SU-DHL-6 (cell line): ENCODE data around the gene CENPB.

ENCODE experiments used
- H2AFZ ChIP-seq: fragments of 200-600 bp; sonication (generic); 2 replicates; pipeline ENCODE4 v1.6.1; 2014; ENCODE audit warnings: low read depth, mild to moderate bottlenecking, moderate library complexity, mixed read lengths, antibody characterized with exemption, low read length; ENCODE audit not compliant: severe bottlenecking
- H3F3A ChIP-seq: fragments of 200-600 bp; shearing (Covaris generic); 2 replicates; pipeline ENCODE4 v1.6.0; 2016; ENCODE audit warnings: antibody characterized with exemption, mild to moderate bottlenecking; ENCODE audit not compliant: insufficient read depth
- H3K27ac ChIP-seq: fragments of 200-600 bp; sonication (generic); 2 replicates; pipeline ENCODE4 v1.5.1; 2016; ENCODE audit warnings: low read depth, mild to moderate bottlenecking, low read length, moderate library complexity, mixed read lengths
- H3K27me3 ChIP-seq: fragments of 200-600 bp; sonication (generic), shearing (Covaris generic); 2 replicates; pipeline ENCODE4 v1.6.0; 2014; ENCODE audit warnings: mild to moderate bottlenecking, low read length
- H3K36me3 ChIP-seq: fragments of 200-600 bp; sonication (generic); 2 replicates; pipeline ENCODE4 v1.6.1; 2014; ENCODE audit warnings: mild to moderate bottlenecking, low read length, mixed read lengths
- H3K4me2 ChIP-seq: fragments of 300-600, 200-600 bp; shearing (Covaris generic), sonication (generic); 2 replicates; pipeline ENCODE4 v1.6.0; 2014; ENCODE audit warnings: low read length, low read depth, mild to moderate bottlenecking; ENCODE audit not compliant: poor library complexity, severe bottlenecking
- H3K4me3 ChIP-seq: fragments of 200-600 bp; sonication (generic); 2 replicates; pipeline ENCODE4 v1.5.1; 2014; ENCODE audit warnings: antibody characterized with exemption, low read length, mild to moderate bottlenecking, mixed read lengths; ENCODE audit not compliant: insufficient read depth, poor library complexity, severe bottlenecking
- H3K79me2 ChIP-seq: fragments of 200-600 bp; sonication (generic); 2 replicates; pipeline ENCODE4 v1.6.1; 2014; ENCODE audit warnings: mild to moderate bottlenecking, low read length, moderate library complexity; ENCODE audit not compliant: insufficient read depth
- H3K9ac ChIP-seq: fragments of 200-600 bp; sonication (generic); 2 replicates; pipeline ENCODE4 v1.7.0; 2014; ENCODE audit warnings: mild to moderate bottlenecking, low read length
- H3K9me2 ChIP-seq: fragments of 200-600 bp; sonication (generic); replicated peaks from 2 replicates; pipeline ENCODE4 v1.6.1; 2014; ENCODE audit warnings: low read length; ENCODE audit not compliant: insufficient read depth
- H3K9me3 ChIP-seq: fragments of 200-600 bp; sonication (generic); 2 replicates; pipeline ENCODE4 v1.6.1; 2014; ENCODE audit warnings: low read length, mixed read lengths; ENCODE audit not compliant: insufficient read depth
- H4K20me1 ChIP-seq: fragments of 200-600 bp; sonication (generic); 2 replicates; pipeline ENCODE4 v1.6.1; 2014; ENCODE audit warnings: low read depth, mild to moderate bottlenecking, antibody characterized with exemption, low read length, moderate library complexity, mixed read lengths
- EZH2phosphoT487 ChIP-seq: fragments of 200-600 bp; sonication (generic), shearing (Covaris generic); conservative IDR thresholded peaks from 2 replicates; pipeline ENCODE4 v1.6.1; 2018; ENCODE audit warnings: mild to moderate bottlenecking, antibody characterized with exemption, low read length, moderate library complexity, mixed read lengths
- TF ChIP-seq, protein P1 (sequence below): fragments of 200-600 bp; sonication (generic); IDR thresholded peaks from one replicate; pipeline ENCODE4 v1.5.1; 2017; ENCODE audit warnings: antibody characterized with exemption, mild to moderate bottlenecking, low read length, moderate library complexity; ENCODE audit not compliant: insufficient read depth, poor library complexity, severe bottlenecking

CENPB gene

DNA sequence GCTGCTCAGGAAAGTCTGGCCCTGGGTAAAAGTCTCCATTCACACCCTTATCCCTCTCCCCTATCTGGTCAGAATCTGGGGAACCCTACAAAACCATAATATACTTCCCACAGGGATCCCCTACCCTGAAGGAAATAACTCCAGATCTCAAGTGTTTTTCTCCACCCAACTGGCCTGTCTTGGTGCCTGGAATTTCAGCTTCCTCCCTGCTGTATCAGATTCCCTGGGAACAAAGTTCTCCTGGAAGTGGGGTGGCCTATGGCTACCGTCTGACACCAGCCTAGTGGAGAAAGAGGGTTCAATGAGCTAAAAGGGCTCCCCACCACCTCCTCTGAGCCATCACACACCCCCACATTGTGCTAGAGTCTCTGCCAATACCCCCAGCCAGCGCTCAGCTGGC, 39.1 kb downstream of the CENPB start:
- Histone ChIP-seq H3K4me2 (no peak overlapping the region), H3K9me3 (no peaks in the 10 kb centered on the region), H3F3A (no peaks in the 10 kb centered on the region), H3K9me2 (no peaks in the 10 kb centered on the region), H3K4me3 (no peak overlapping the region), H3K9ac (no peak overlapping the region), H4K20me1 (no peaks in the 10 kb centered on the region; the same call in 1 of the 2 replicates), H3K27ac (no peak overlapping the region), H2AFZ (no peak overlapping the region), H3K79me2 (no peaks in the 10 kb centered on the region), H3K36me3 (no peaks in the 10 kb centered on the region), H3K27me3 (no peaks in the 10 kb centered on the region)
- no peak for TF ChIP-seq EZH2phosphoT487
- TF ChIP-seq, protein P1, sequence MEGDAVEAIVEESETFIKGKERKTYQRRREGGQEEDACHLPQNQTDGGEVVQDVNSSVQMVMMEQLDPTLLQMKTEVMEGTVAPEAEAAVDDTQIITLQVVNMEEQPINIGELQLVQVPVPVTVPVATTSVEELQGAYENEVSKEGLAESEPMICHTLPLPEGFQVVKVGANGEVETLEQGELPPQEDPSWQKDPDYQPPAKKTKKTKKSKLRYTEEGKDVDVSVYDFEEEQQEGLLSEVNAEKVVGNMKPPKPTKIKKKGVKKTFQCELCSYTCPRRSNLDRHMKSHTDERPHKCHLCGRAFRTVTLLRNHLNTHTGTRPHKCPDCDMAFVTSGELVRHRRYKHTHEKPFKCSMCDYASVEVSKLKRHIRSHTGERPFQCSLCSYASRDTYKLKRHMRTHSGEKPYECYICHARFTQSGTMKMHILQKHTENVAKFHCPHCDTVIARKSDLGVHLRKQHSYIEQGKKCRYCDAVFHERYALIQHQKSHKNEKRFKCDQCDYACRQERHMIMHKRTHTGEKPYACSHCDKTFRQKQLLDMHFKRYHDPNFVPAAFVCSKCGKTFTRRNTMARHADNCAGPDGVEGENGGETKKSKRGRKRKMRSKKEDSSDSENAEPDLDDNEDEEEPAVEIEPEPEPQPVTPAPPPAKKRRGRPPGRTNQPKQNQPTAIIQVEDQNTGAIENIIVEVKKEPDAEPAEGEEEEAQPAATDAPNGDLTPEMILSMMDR = no peak

DNA sequence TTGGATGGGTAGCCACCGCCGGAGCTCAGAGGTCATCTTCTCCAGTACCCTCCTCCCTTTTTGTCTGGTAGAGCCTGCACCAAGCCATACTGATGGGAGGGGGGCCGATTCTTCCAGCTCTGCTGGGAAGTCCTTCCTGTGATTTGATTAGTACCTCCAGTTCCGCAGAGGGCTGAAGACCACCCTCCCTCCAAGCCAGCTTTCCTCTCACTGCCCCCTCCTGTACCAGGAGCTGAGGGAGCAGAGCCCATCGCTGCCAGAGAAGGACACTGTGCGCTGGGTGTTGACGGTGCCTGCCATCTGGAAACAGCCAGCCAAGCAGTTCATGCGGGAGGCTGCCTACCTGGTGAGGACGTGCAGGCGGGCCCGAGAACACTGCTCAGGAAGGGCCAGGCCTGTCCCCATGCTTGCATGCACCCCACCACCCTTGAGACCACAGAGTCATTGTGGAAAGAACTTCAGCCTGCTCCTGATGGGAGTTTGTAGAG, 40.8 kb downstream of the CENPB start:
- no peak overlapping the region for H3K4me3 ChIP-seq
- H3K9ac ChIP-seq = no peak overlapping the region

DNA sequence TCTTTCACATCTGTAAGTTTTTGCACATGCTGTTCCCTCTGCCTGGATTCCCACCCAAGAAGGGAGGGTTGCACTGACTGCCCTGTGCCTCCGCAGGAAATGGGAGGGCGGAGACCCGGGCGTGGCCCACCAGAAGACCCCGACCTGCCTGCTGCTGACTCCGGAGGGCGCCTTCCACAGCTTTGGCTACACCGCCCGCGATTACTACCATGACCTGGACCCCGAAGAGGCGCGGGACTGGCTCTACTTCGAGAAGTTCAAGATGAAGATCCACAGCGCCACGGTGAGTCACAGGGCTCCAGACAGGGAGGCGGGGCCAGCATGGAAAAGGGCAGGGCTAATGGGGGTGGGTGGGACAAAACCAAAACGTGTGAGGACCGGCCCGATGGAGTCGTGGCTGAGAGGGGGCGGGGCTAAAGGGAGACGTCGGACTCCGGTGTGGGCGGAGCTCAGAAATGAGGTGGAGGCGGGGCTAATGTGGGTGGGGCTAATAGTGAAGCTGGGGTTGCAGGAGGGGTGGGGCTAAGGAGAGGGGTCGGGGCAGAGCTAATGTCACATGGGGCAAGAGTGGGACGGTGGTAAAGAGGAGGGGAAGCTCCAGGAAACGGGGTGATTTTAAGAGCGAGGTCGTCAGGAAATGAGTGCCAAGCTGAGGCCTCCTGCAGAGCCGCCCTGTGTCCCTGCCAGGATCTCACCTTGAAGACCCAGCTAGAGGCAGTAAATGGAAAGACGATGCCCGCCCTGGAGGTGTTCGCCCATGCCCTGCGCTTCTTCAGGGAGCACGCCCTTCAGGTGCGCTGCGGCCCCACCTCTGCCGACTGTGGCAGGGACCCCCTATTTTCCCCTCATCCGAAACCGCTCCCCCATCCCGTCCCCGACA, 41.5 kb downstream of the CENPB start:
- Histone ChIP-seq H3K36me3 (no peaks in the 10 kb centered on the region), H3K9ac (no peak overlapping the region), H2AFZ (no peak overlapping the region), H3K27ac (no peak overlapping the region), H3K4me2 (no peak overlapping the region), H3K9me2 (no peaks in the 10 kb centered on the region), H3K9me3 (no peaks in the 10 kb centered on the region), H4K20me1 (no peaks in the 10 kb centered on the region), H3F3A (no peaks in the 10 kb centered on the region), H3K27me3 (no peaks in the 10 kb centered on the region), H3K4me3 (no peak overlapping the region), H3K79me2 (no peaks in the 10 kb centered on the region)
- TF ChIP-seq EZH2phosphoT487 = no peak
- TF ChIP-seq, protein P1 = no peak

More for the DNA sequence above, 40.8 kb downstream of the CENPB start:
- H3K4me2 ChIP-seq = no peak overlapping the region
- no peaks in the 10 kb centered on the region for H3F3A ChIP-seq
- no peaks in the 10 kb centered on the region for H4K20me1 ChIP-seq
- H3K36me3 ChIP-seq = no peaks in the 10 kb centered on the region
- no peak overlapping the region for H2AFZ ChIP-seq
- H3K27me3 ChIP-seq = no peaks in the 10 kb centered on the region
- H3K27ac ChIP-seq = no peak overlapping the region
- H3K9me3 ChIP-seq = no peaks in the 10 kb centered on the region
- no peaks in the 10 kb centered on the region for H3K79me2 ChIP-seq
- H3K9me2 ChIP-seq = no peaks in the 10 kb centered on the region
- TF ChIP-seq, protein P1 = no peak
- no peak for TF ChIP-seq EZH2phosphoT487
